ENCODE data around the gene SELENOV.

SELENOV gene

DNA sequence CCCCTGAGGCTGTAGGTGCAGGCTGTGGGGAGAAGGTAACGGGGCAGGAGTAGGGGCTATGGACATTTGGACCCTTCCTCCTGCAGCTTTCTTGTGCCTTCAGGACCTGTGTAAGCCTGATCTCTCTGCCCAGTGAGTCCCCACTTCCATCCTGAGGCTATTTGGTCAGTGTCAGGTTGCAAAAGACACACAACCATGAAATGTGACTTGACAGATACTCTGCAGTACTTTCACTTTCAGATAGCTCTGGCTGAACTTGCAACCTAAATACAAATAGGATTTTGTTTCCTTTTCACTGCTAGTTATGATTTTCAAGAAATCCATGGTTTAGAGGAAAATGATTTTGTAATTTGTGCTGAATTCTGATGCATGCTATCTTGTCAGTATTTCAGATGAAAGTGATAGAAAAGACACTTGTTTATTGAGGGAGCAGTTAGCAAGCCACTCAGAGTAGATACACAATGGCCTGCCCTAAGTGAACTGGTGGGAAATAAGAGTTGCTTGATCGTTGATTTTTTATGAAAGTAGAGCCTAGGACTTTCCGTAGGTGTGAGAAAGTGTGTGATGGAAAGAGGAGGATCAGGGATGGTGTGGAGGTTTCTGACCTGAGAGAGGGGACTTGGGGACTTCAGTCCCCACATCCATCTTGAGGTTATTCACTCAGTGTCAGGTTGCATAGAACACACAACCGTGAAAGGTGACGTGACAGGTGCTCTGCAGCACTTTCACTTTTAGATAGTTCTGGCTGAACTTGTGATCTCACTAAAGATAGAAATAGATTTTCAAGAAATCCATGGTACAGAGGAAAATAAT, 43.1 kb downstream of the SELENOV start:
- DNase-seq (ENCODE audit: low read depth in 1 of 2, low spot score in 1 of 2), result no peak

DNA sequence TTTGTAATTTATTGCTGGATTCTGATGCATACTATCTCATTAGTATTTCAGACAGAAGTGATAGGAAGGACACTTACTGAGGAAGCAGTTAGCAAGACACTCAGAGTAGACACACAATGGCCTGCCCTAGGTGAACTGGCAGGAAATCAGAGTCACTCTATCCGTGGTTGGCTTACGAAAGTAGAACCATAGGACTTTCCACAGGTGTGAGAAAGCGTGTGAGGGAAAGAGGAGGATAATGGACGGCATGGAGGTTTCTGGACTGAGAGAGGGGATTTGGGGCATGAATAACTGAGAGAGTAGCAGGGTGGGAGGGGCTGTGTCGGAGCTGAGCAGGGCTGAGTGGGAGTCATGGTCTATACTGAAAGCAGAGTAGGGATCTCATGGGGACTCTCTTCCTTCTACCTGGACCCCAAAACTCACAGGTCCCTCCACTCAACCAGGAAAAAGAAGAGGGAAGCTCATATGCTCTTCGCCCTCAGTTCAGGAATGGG, 43.7 kb downstream of the SELENOV start:
- no peak for DNase-seq (ENCODE audit: low read depth in 1 of 2, low spot score in 1 of 2)

DNA sequence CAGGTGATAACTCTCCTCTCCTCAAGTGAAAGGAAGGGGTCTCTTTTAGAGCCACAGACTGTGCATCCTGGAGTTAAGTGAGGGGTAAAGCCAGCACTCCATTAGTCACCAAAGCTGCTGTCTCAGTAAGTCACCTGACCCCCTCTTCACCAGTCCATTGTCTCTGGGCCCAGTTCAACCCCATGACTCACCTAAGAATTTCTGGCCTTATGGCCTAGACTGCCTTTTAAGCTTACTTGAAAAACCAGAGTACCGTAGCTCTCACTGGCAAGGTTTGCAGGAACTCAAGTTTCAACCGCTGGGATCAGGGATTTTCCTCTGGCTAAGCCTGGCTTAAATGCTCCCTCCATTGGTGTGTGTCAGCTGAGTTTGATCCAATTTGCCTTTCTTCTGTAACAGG, 48.5 kb downstream of the SELENOV start:
- no peak for DNase-seq (ENCODE audit: low read depth in 1 of 2, low spot score in 1 of 2)

DNA sequence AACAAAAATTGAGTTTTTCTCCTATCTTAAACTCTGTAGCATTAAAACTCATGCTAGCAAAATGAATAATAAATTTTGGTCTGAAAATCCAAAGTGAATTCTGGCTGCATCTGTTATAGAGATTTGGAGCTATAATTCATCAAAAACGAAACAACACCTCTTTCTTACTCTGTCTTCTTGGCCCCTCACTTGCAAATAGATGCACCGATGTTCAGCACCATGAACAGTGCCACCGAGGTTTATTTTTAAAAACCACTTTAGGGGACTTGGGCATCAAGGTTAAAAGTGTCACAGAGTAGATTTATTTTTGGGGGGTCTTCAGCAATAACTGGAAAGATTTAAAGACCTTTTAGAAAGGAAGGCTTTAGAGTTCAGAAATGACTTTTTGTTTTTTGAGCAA, 51.1 kb downstream of the SELENOV start:
- no peak for DNase-seq (ENCODE audit: low read depth in 1 of 2, low spot score in 1 of 2)

DNA sequence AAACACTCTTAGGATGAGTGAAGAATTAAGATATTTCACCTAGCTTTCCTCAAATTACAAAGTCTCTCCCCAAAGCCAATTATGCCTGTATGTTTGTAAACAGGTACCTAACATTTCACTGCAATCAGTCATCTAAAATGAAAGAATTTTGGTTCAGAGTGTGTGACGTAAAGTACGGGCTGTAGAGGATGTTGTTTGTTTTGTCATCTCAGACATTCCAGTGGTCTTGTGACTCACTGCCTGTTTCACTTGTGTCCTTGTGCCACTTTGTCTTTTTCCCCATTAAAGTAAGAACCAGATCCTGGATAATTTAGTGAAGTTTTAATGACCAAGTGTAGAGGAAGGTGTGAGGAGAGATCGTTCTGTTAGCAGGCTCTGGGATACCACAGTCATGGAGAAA, 53.7 kb downstream of the SELENOV start:
- DNase-seq (ENCODE audit: low read depth in 1 of 2, low spot score in 1 of 2), result no peak

Data from stimulated activated CD4-positive, alpha-beta T cell treated with anti-CD3 and anti-CD28 coated beads, Interleukin-15, amount 100 ng/mL, for 1 hour (primary cell).